Stomach (tissue), 9 donors: ENCODE measurements around the gene RPL35. TPM values are rescaled to one million over a fixed set of nuclear protein-coding genes. Genes with fewer than 3 reads are reported as not detected.

Experiments
- DNase-seq, 2 donors: peaks; one replicate each; pipeline versions ENCODE4 v3.0.0 to v3.0.0-alpha.2; 2013 to 2019
- H3K27ac ChIP-seq, 5 donors: fragments of 200-600 bp in 4 of 5; sonication (generic) in 4 of 5; one replicate each; pipeline ENCODE4 v1.5.1; 2013 to 2019; ENCODE audit warnings: mild to moderate bottlenecking in 1 of 5, moderate library complexity in 1 of 5
- H3K27me3 ChIP-seq, 3 donors: fragments of 200-600 bp; sonication (generic); one replicate each; pipeline ENCODE4 v1.5.1; 2017 to 2019; ENCODE audit warnings: mixed run types in 1 of 3
- H3K36me3 ChIP-seq, 4 donors: fragments of 200-600 bp; sonication (generic); 1 replicate in 3 of 4; 2 replicates in 1 of 4; pipeline ENCODE4 v1.5.1; 2016 to 2019
- H3K4me1 ChIP-seq, 4 donors: fragments of 200-600 bp; sonication (generic); one replicate each; pipeline ENCODE4 v1.5.1; 2016 to 2019
- H3K4me3 ChIP-seq, 4 donors: fragments of 200-600 bp; sonication (generic) in 3 of 4; one replicate each; pipeline ENCODE4 v1.5.1; 2016 to 2019; ENCODE audit warnings: mild to moderate bottlenecking in 1 of 4
- H3K9me3 ChIP-seq, 4 donors: fragments of 200-600 bp; sonication (generic); one replicate each; pipeline ENCODE4 v1.5.1; 2016 to 2019
- CTCF ChIP-seq, 7 experiments: fragments of 450-650 bp in 4 of 7; fragments of 200-600 bp in 3 of 7; sonication (generic) in 3 of 7; IDR thresholded peaks; one replicate each; pipeline ENCODE4 v1.5.1; 2016 to 2019; ENCODE audit warnings: antibody characterized with exemption in 7 of 7, control low read depth in 2 of 7, mild to moderate bottlenecking in 1 of 7
- EP300 ChIP-seq: sonication (generic); formaldehyde crosslinking; IDR thresholded peaks from one replicate; pipeline ENCODE4 v1.6.1; 2017; ENCODE audit warnings: antibody characterized with exemption
- POLR2A ChIP-seq, 4 donors: fragments of 450-650 bp; IDR thresholded peaks; one replicate each; pipeline ENCODE4 v1.6.1; 2016; ENCODE audit warnings: antibody characterized with exemption in 4 of 4, control low read depth in 2 of 4, mild to moderate bottlenecking in 1 of 4, moderate library complexity in 1 of 4
- POLR2AphosphoS5 ChIP-seq, 3 donors: sonication (generic); formaldehyde crosslinking; IDR thresholded peaks; one replicate each; pipeline ENCODE4 v1.6.1; 2016; ENCODE audit warnings: antibody characterized with exemption in 3 of 3
- WGBS, 5 donors: extraction: QIAGEN DNeasy Blood & Tissue Kit in 3 of 5; methylation state at CpG; one replicate each; pipeline versions ENCODE4 v1.1.5 to v1.1.7; 2013 to 2018; 5-methylcytosine and 5-hydroxymethylcytosine counted together
- intact Hi-C: fragments of 100-400 bp; cut with DNase I; formaldehyde crosslinking; loops from one replicate; pipeline ENCODE4 v1.15.1; 2023; ENCODE audit warnings: low total_unique reads
- polyA plus RNA-seq, 3 donors: library from polyadenylated mRNA; stranded (reverse); fragments of 200-250 nt; gene quantifications; one replicate each; pipeline ENCODE4 v1.2.3, GENCODE V29; 2013
- total RNA-seq, 5 donors: library from RNA; depleted of rRNA; stranded (reverse); fragments of >200 nt; gene quantifications; one replicate each; pipeline versions ENCODE4 v1.1.0 to v1.2.3, GENCODE V29; 2014 to 2016
- donor health status: healthy with polysubstance abuse.
- donor health status: Bipolar disorder and iron deficiency.
- donor health status: healthy.

The RPL35 gene
- total and polyA plus RNA-seq, 8 donors, result 941 to 6,131 (median 1,860) TPM

GRCh38 chr9:124899845-124900244 is 38.1 kb upstream of the RPL35 start:
- H3K36me3 ChIP-seq, result peaks cover 30 to 85% (median 79%) of the 10 kb centered on the region in 4 donors
- no peaks in the 10 kb centered on the region for H3K4me1 ChIP-seq
- H3K9me3 ChIP-seq, result no peaks in the 10 kb centered on the region
- no peaks in the 10 kb centered on the region for H3K27me3 ChIP-seq
- no peak overlapping the region for H3K4me3 ChIP-seq
- no peak for DNase-seq
- intact Hi-C loops, result no loop called here
- WGBS, 5 donors, result 90 to 96% (median 92%) methylated on average over 9 of the region's 9 CpGs
- TF ChIP-seq EP300, result no peak
- TF ChIP-seq CTCF (IDR thresholded peaks at IDR 0.05), result no peak
- no peak for TF ChIP-seq POLR2AphosphoS5 (IDR thresholded peaks at IDR 0.05)
- no peak for TF ChIP-seq POLR2A (IDR thresholded peaks at IDR 0.05)
- no peak overlapping the region for H3K27ac ChIP-seq

GRCh38 chr9:124897570-124898460 is 36.1 kb upstream of the RPL35 start:
- no peak overlapping the region for H3K27ac ChIP-seq
- peaks cover 42 to 85% (median 82%) of the 10 kb centered on the region in 4 donors for H3K36me3 ChIP-seq
- DNase-seq, result peak in 1 of 2 donors; percentile 27
- H3K9me3 ChIP-seq, result no peaks in the 10 kb centered on the region
- 86 to 90% (median 88%) methylated on average over 6 of the region's 6 CpGs for WGBS, 5 donors
- TF ChIP-seq CTCF (IDR thresholded peaks at IDR 0.05), result no peak
- TF ChIP-seq EP300, result no peak
- no peaks in the 10 kb centered on the region for H3K27me3 ChIP-seq
- no peak overlapping the region for H3K4me3 ChIP-seq
- no peaks in the 10 kb centered on the region for H3K4me1 ChIP-seq
- intact Hi-C loops, result no loop called here

- TF ChIP-seq POLR2AphosphoS5 (IDR thresholded peaks at IDR 0.05) (no peak), CTCF (IDR thresholded peaks at IDR 0.05) (peak in 1 of 7 experiments; percentile 6), EP300 (no peak)
- H3K4me3 ChIP-seq, result no peak overlapping the region
- H3K27me3 ChIP-seq, result no peaks in the 10 kb centered on the region
- DNase-seq, result peak in 1 of 2 donors; percentile 59
- H3K4me1 ChIP-seq, result no peaks in the 10 kb centered on the region
- no peaks in the 10 kb centered on the region for H3K9me3 ChIP-seq
- intact Hi-C loops, result no loop called here
- H3K36me3 ChIP-seq, result peaks cover 57 to 96% (median 93%) of the 10 kb centered on the region in 4 donors
- no peak overlapping the region for H3K27ac ChIP-seq
These were observed 33.0 kb upstream of the RPL35 start for GRCh38 chr9:124894741-124895170.

GRCh38 chr9:124894035-124894740 is 32.4 kb upstream of the RPL35 start:
- intact Hi-C loops, result no loop called here
- TF ChIP-seq POLR2AphosphoS5 (IDR thresholded peaks at IDR 0.05) (no peak), EP300 (no peak), POLR2A (IDR thresholded peaks at IDR 0.05) (no peak), CTCF (IDR thresholded peaks at IDR 0.05) (no peak)
- Histone ChIP-seq H3K4me3 (no peak overlapping the region), H3K27me3 (no peaks in the 10 kb centered on the region), H3K36me3 (peaks cover 58 to 96% (median 93%) of the 10 kb centered on the region in 4 donors), H3K9me3 (no peaks in the 10 kb centered on the region), H3K4me1 (no peaks in the 10 kb centered on the region), H3K27ac (no peak overlapping the region)
- 78 to 88% (median 84%) methylated on average over 9 of the region's 9 CpGs for WGBS, 5 donors
- DNase-seq, result no peak
